Left renal cortex interstitium (tissue), 4 donors: Measurements from ENCODE around the gene UBE2G1. TPM values are rescaled to one million over a fixed set of nuclear protein-coding genes. Genes with fewer than 3 reads are reported as not detected.

Source experiments
- polyA plus RNA-seq, 4 donors: library from polyadenylated mRNA; unstranded; fragments of 120-200 nt; gene quantifications; one replicate each; pipeline ENCODE4 v1.2.1, GENCODE V29; 2013; ENCODE audit not compliant: insufficient read length in 4 of 4

The UBE2G1 gene
- polyA plus RNA-seq, 4 donors, result 55.5 to 60.4 (median 57.4) TPM

Other genes starting within 250 kb of the UBE2G1 start
- 10 to 100 TPM; 19.3 to 30.2 (median 22.9) TPM for gene ZZEF1, start 223.6 kb downstream of the UBE2G1 start, polyA plus RNA-seq
- gene CYB5D2, start 223.5 kb downstream of the UBE2G1 start, polyA plus RNA-seq, result 10 to 100 TPM; 30.1 to 34.8 (median 30.8) TPM
- 10 to 100 TPM; 40.3 to 55.4 (median 49.3) TPM for gene ANKFY1, start 102.7 kb downstream of the UBE2G1 start, polyA plus RNA-seq
- gene SPNS3, start 67.3 kb upstream of the UBE2G1 start, polyA plus RNA-seq, result 1 to 10 TPM; 1.6 to 5.7 (median 3.7) TPM
- gene SPNS2, start 132.2 kb upstream of the UBE2G1 start, polyA plus RNA-seq, result 10 to 100 TPM; 37.3 to 58.2 (median 44.6) TPM
- 10 to 100 TPM; 30.5 to 52.9 (median 40.6) TPM for gene MYBBP1A, start 188.7 kb upstream of the UBE2G1 start, polyA plus RNA-seq
- gene GGT6, start 193.9 kb upstream of the UBE2G1 start, polyA plus RNA-seq, result 10 to 100 TPM in 1 of 4 donors, 1 to 10 TPM in 3; 7.7 to 10.5 (median 8.3) TPM
- gene SMTNL2, start 217.9 kb upstream of the UBE2G1 start, polyA plus RNA-seq, result 10 to 100 TPM; 52.9 to 70.0 (median 60.0) TPM